Fibroblast of mammary gland (primary cell): ENCODE measurements around the gene CHD6.

ENCODE experiments used
- DNase-seq: peaks from one replicate; pipeline ENCODE4 v3.0.0-alpha.2; 2010; ENCODE audit warnings: low read depth
- H3K4me3 ChIP-seq: 2 replicates; pipeline ENCODE4 v1.5.1; 2011; ENCODE audit warnings: low read depth, mild to moderate bottlenecking, low read length, moderate library complexity; ENCODE audit not compliant: control insufficient read depth
- CTCF ChIP-seq: conservative IDR thresholded peaks from 2 replicates; pipeline ENCODE4 v1.5.1; 2011; ENCODE audit warnings: low read depth, low read length, inconsistent platforms; ENCODE audit not compliant: control insufficient read depth, insufficient read depth

CHD6 gene

GRCh38 chr20:41617059-41617901, 897 bp downstream of the CHD6 start:
- peak overlapping the region; percentile 77 for H3K4me3 ChIP-seq
- no peak for TF ChIP-seq CTCF
- peak; percentile 39 for DNase-seq

- no peak overlapping the region for H3K4me3 ChIP-seq
- DNase-seq, result peak; percentile 56
These were observed 1.9 kb downstream of the CHD6 start for GRCh38 chr20:41616228-41616627.

GRCh38 chr20:41615676-41616075, 2.5 kb downstream of the CHD6 start:
- H3K4me3 ChIP-seq, result no peak overlapping the region
- no peak for DNase-seq
- TF ChIP-seq CTCF, result no peak

More at GRCh38 chr20:41616228-41616627, 1.9 kb downstream of the CHD6 start:
- TF ChIP-seq CTCF, result no peak

GRCh38 chr20:41615110-41615509, 3.1 kb downstream of the CHD6 start:
- no peak for TF ChIP-seq CTCF
- no peak overlapping the region for H3K4me3 ChIP-seq
- DNase-seq, result no peak

- no peak for TF ChIP-seq CTCF
- H3K4me3 ChIP-seq, result no peak overlapping the region
- no peak for DNase-seq
These were observed 4.9 kb downstream of the CHD6 start for GRCh38 chr20:41613321-41613720.

GRCh38 chr20:41609474-41609873, 8.7 kb downstream of the CHD6 start:
- DNase-seq, result no peak
- TF ChIP-seq CTCF, result no peak
- no peak overlapping the region for H3K4me3 ChIP-seq
